ENCODE measurements around the gene TPO.
"Not testable (repeated sequence)": the region's sequence is repeated elsewhere in the genome, so short reads cannot be mapped to it uniquely, and the experiment has no call there.

TPO gene

DNA sequence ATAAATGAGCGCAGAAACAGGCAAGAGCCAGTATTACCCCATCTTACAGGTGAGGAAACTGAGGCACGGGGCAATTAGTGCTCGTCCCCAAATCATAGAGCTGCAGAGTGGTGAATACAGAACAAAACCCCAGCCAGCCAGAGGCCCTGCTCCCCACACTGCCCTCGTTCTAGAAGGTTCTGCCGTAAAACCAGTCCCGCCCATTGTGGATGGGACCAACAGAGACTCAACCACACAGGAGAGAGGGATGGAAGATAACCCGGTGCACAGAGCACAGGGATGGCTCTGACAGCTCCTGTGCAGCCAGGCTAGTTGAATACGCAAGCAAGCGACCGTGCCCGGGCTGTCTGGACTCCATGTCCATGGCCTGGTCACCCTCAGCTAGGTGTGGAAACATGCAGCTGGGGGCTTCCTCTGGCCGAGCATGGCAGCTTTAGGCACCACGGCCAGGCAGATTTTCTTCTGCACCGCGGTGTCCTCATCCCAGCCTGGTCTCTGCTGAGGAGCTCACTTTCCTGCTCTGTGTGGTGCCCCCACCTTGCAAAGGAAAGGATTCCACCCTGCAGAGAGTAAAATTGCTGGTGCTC is 146.4 kb downstream of the TPO start:
- TF ChIP-seq, protein P1, sequence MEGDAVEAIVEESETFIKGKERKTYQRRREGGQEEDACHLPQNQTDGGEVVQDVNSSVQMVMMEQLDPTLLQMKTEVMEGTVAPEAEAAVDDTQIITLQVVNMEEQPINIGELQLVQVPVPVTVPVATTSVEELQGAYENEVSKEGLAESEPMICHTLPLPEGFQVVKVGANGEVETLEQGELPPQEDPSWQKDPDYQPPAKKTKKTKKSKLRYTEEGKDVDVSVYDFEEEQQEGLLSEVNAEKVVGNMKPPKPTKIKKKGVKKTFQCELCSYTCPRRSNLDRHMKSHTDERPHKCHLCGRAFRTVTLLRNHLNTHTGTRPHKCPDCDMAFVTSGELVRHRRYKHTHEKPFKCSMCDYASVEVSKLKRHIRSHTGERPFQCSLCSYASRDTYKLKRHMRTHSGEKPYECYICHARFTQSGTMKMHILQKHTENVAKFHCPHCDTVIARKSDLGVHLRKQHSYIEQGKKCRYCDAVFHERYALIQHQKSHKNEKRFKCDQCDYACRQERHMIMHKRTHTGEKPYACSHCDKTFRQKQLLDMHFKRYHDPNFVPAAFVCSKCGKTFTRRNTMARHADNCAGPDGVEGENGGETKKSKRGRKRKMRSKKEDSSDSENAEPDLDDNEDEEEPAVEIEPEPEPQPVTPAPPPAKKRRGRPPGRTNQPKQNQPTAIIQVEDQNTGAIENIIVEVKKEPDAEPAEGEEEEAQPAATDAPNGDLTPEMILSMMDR (IDR thresholded peaks at IDR 0.05; ENCODE audit: extremely low read depth, missing control alignments) = no peak
- no peak for DNase-seq (ENCODE audit: low spot score)

DNA sequence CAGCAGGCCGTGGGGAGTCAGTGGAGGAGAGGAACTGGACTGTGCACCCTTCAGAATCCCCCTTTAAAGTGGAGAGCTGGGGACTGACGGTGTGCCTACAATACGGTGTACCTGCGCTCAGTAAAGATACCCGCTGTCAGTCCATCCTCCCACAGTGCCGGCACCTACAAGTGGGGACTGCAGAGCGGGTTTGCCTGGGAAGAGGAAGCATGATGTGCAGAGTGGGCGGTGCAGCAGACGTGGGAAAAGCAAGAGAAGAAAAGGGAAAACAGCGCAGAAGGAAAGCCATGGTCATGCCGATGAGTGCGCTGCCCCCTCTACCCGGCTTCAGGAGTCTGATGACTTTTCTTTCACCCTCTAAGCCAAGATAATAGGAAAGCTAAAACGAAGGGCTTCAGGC is 148.0 kb downstream of the TPO start:
- no peak for DNase-seq (ENCODE audit: low spot score)
- TF ChIP-seq, protein P1 (IDR thresholded peaks at IDR 0.05; ENCODE audit: extremely low read depth, missing control alignments) = no peak

DNA sequence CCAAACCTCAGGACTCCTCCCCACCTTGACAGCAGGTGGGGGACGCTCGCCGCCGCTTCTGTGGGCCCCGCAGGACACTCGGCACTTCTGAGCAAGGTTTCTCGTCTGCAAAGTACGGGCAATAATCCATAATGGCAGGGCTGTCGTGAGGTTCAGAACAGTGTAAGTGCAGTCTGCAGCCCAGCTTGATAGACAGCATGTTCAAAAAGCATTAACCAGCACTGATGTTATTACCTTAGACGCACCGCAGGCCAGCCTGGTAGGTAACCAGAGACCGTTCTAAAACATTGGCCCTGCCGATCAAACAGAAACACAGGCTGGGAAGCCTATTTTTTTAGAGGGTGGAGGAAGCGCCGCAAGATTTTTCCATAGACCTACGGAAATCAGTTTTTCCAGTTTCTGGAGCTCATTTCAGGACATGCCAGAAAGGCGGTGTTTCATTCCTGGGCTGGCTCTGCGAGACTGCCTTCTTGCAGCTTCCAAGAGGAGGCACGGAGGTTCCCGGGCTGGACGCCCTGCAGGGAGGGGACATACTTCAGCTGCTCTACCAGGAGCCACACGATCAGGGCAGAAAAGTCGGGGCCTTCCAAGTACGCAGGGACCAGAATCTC is 148.7 kb downstream of the TPO start:
- no peak for DNase-seq (ENCODE audit: low spot score)
- TF ChIP-seq, protein P1 (IDR thresholded peaks at IDR 0.05; ENCODE audit: extremely low read depth, missing control alignments) = no peak

DNA sequence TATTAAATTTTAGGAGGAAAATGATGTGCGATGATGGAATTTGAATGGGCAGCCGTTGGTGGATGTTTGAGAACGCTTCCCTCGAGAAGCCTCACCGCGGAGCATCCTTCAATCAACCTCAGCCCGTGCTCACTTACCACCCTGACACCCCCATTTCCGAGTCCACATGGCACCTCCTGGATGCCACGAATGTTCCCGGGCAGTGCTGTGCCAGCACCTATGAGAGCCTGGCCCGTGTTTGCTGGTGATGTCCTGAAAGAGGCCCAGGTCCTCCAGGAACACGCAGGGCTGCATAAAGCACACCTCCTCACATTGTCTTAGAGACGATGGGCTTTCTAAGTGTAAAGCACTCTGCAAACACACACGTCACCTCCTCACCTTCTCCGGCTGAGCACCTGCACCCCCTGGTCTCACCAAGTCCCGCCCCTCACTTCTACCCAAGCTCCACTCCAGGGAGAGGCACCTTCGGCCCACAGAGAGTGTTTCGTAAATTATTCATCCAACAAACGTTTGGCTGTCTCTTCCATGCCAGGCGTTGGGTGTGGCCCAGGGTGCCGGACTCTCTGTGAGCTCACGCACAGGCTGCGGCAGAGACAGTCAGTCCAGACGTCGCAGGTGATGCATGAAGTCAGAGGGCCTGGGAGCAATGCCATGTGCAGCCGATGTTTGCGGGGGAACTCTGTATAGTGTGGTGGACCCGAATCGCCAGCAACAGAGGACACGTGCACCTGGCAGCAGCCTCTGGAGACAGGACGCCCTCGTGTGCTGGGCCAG is 150.0 kb downstream of the TPO start:
- no peak for DNase-seq (ENCODE audit: low spot score)
- TF ChIP-seq, protein P1 (IDR thresholded peaks at IDR 0.05; ENCODE audit: extremely low read depth, missing control alignments) = no peak

DNA sequence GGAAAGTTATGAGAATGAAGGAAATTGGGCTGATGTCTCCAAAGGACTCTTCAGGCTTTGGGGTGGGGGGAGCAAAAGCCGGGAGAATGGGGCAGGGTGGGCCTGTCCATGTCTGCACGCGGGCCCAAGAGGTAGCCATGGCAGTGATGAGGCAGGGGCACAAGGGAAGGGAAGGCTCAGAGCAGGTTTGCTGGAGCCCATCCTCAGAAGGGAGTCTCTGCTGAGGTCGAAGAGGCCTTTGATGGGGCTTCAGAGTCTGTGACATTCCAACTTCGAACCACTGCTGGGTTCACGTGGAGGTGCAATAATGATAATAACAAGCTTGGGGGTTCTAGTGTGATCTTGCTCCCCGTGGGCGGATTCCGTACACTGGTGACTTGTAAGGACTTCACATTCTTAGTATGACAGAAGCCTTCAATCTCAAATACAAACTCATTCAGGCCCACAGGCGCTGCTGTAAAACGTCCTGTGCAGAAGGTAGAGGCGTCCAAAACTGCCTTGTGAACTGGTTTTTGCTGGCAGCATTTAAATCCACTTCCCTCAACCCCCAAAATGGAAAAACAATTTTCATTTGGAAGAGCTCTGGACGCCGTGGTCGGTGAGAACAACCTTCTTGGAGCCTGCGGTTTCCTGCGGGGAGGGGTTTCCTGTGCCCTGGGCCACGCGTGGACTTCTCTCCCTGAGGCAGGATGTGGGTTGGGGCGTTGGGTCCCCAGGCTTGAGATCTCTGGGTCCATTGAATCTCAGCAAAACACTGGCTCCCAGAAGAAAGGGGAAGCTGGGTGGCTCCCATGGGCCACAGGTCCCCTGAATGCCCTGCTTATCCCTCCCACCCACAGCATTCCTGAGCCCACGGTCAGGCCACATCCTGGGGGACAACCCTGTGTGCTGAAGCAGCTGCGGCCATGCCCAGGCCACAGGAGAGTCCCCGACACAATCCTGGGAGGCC is 151.0 kb downstream of the TPO start:
- DNase-seq (ENCODE audit: low spot score) = no peak
- TF ChIP-seq, protein P1 (IDR thresholded peaks at IDR 0.05; ENCODE audit: extremely low read depth, missing control alignments) = no peak

DNA sequence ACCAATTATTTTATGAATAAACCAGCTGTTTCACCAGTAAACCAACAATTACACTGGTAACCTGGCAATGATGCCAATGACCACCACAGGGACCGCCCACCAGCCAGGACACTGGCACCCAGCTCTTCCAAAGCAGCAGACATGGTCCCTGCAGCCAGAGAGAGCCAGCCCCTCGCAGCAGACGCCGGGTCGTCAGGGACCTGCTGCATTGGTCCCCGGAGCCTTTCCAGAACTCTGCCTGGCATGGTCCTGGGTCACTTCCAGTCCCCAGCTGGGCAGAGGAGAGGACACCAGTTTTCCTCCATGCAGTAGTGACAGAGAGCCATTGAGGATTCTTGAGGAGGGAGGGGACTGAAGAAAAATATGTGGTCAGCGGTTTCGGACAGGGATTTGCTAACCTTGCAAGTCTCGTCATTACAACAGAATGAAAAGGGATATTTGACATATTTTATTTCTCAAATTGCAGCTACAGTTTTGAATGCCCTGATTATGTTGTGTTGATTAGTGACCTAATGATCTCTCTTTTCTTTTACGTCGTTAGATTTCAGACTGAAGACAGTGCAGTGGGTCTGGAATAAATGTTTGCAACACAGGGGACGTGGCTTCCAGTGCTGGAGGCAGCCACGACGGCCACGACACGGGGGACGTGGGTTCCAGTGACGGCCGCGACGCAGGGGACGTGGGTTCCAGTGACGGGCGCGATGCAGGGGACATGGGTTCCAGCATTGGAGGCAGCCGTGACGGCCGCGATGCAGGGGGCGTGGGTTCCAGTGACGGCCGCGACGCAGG is 154.5 kb downstream of the TPO start:
- no peak for DNase-seq (ENCODE audit: low spot score)
- TF ChIP-seq, protein P1 (IDR thresholded peaks at IDR 0.05; ENCODE audit: extremely low read depth, missing control alignments) = no peak

DNA sequence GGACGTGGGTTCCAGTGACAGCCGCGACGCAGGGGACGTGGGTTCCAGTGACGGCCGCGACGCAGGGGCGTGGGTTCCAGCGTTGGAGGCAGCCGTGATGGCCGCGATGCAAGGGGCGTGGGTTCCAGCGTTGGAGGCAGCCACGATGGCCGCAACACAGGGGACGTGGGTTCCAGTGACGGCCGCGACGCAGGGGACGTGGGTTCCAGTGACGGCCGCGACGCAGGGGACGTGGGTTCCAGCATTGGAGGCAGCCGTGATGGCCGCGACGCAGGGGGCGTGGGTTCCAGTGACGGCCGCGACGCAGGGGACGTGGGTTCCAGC is 155.0 kb downstream of the TPO start:
- not testable (repeated sequence) for DNase-seq (ENCODE audit: low spot score)

Data from GM20000 (cell line).